GM12892 (cell line): ENCODE data around the gene GGNBP2.

Source experiments
- POLR2A ChIP-seq: IDR thresholded peaks from 2 replicates; pipeline ENCODE4 v1.6.1; 2011; ENCODE audit warnings: low read depth, low read length, control low read depth
- POLR2AphosphoS5 ChIP-seq: IDR thresholded peaks from 2 replicates; pipeline ENCODE4 v1.6.1; 2011; ENCODE audit warnings: low read depth, low read length, control low read depth
- TAF1 ChIP-seq: IDR thresholded peaks from 2 replicates; pipeline ENCODE4 v1.6.1; 2011; ENCODE audit warnings: low read depth, mild to moderate bottlenecking, control low read depth, low read length, borderline replicate concordance

- TF ChIP-seq POLR2A (no peak), POLR2AphosphoS5 (no peak), TAF1 (no peak)
Observed at GRCh38 chr17:36629970-36630502, 85.3 kb downstream of the GGNBP2 start.
